Hepatocyte (in vitro differentiated cells): ENCODE data around the gene ARHGAP10. TPM values are rescaled to one million over a fixed set of nuclear protein-coding genes. Genes with fewer than 3 reads are reported as not detected.

ENCODE experiments used
- DNase-seq: peaks from one replicate; pipeline ENCODE4 v3.0.0-alpha.2; 2016; ENCODE audit warnings: low spot score
- H2AFZ ChIP-seq: fragments of 200-600 bp; sonication (generic); 2 replicates; pipeline ENCODE4 v1.6.0; 2016; ENCODE audit warnings: antibody characterized with exemption, mild to moderate bottlenecking
- H3K27ac ChIP-seq: fragments of 200-600 bp; sonication (generic); 2 replicates; pipeline ENCODE4 v1.5.1; 2016; ENCODE audit warnings: mild to moderate bottlenecking
- H3K27me3 ChIP-seq: fragments of 200-600 bp; sonication (generic); 2 replicates; pipeline ENCODE4 v1.6.1; 2016
- H3K36me3 ChIP-seq: fragments of 200-600 bp; sonication (generic); replicated peaks from 2 replicates; pipeline ENCODE4 v1.5.1; 2016; ENCODE audit warnings: low read depth; ENCODE audit not compliant: insufficient read depth
- H3K4me1 ChIP-seq: fragments of 200-600 bp; sonication (generic); 2 replicates; pipeline ENCODE4 v1.5.1; 2016; ENCODE audit warnings: mild to moderate bottlenecking, moderate library complexity; ENCODE audit not compliant: insufficient read depth
- H3K4me2 ChIP-seq: fragments of 200-600 bp; sonication (generic); 2 replicates; pipeline ENCODE4 v1.6.0; 2016
- H3K4me3 ChIP-seq: fragments of 200-600 bp; sonication (generic); 2 replicates; pipeline ENCODE4 v1.5.1; 2016; ENCODE audit warnings: mild to moderate bottlenecking
- H3K79me2 ChIP-seq: fragments of 200-600 bp; sonication (generic); 2 replicates; pipeline ENCODE4 v1.6.0; 2017; ENCODE audit warnings: mild to moderate bottlenecking
- H3K9me2 ChIP-seq: fragments of 200-600 bp; sonication (generic); replicated peaks from 2 replicates; pipeline ENCODE4 v1.6.0; 2017; ENCODE audit warnings: mild to moderate bottlenecking; ENCODE audit not compliant: insufficient read depth
- H3K9me3 ChIP-seq: fragments of 200-600 bp; sonication (generic); 2 replicates; pipeline ENCODE4 v1.5.1; 2016; ENCODE audit warnings: low read depth, mild to moderate bottlenecking
- H4K20me1 ChIP-seq: fragments of 200-600 bp; sonication (generic); 2 replicates; pipeline ENCODE4 v1.6.0; 2016; ENCODE audit warnings: mild to moderate bottlenecking; ENCODE audit not compliant: insufficient read depth, poor library complexity, severe bottlenecking
- EZH2 ChIP-seq: fragments of 200-600 bp; sonication (generic); IDR thresholded peaks from 2 replicates; pipeline ENCODE4 v1.6.1; 2016; ENCODE audit warnings: antibody characterized with exemption, mild to moderate bottlenecking, borderline replicate concordance
- EZH2phosphoT487 ChIP-seq: fragments of 200-600 bp; sonication (generic); IDR thresholded peaks from one replicate; pipeline ENCODE4 v1.6.1; 2018; ENCODE audit warnings: antibody characterized with exemption, mild to moderate bottlenecking, low read depth, moderate library complexity; ENCODE audit not compliant: unreplicated experiment, severe bottlenecking
- WGBS: methylation state at CpG from one replicate; pipeline ENCODE4 v1.1.6; 2016; ENCODE audit warnings: low lambda C conversion rate; ENCODE audit errors: missing lambda C conversion rate; 5-methylcytosine and 5-hydroxymethylcytosine counted together
- polyA plus RNA-seq: library from polyadenylated mRNA; unstranded; fragments of >200 nt; fragmentation: Nextera tagmentation; extraction: Ambion mirVana; gene quantifications from 2 replicates; pipeline ENCODE4 v1.2.1, GENCODE V29; 2016
- total RNA-seq: library from RNA; depleted of rRNA; stranded (reverse); fragments of >200 nt; gene quantifications from 2 replicates; pipeline ENCODE4 v1.2.3, GENCODE V29; 2014
- TF ChIP-seq, protein P1 (sequence below): fragments of 200-600 bp; sonication (generic); IDR thresholded peaks from 2 replicates; pipeline ENCODE4 v1.5.1; 2016; ENCODE audit warnings: antibody characterized with exemption, mild to moderate bottlenecking; ENCODE audit not compliant: poor library complexity

The ARHGAP10 gene
- total and polyA plus RNA-seq, 2 experiments from 2014 or later: 16.8 to 23.4 TPM

DNA sequence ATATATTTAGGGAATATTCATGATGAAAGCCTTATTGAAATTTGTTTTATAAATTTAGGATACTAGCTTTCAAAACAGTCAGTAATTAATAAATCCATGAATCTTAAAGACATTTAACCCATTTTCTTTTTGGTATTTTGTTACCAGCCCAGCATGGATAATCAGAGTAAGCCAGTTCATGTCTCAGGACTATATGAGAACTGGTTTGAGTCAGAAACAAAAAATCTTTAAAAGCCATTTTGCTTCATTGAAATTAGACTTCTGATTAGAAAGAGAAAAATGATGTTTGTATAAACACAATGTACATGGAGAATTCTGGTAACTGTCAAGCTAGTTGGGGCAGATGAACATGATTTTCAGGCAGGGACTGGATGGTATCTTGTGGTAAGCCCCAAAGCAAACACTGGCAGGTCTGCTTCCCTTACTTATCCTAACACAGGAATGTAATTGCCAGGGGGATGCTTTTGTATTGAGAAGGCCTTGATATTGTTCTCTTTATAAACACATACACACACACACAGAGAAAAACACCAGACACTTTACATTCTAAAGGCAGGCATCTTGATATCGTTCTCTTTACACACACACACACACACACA lies 9.4 kb downstream of the ARHGAP10 start:
- DNase-seq: no peak
- H3K4me2 ChIP-seq: no peak overlapping the region
- H4K20me1 ChIP-seq: peaks cover 7% of the 10 kb centered on the region
- no peaks in the 10 kb centered on the region for H3K27me3 ChIP-seq
- TF ChIP-seq EZH2phosphoT487: no peak
- TF ChIP-seq, protein P1, sequence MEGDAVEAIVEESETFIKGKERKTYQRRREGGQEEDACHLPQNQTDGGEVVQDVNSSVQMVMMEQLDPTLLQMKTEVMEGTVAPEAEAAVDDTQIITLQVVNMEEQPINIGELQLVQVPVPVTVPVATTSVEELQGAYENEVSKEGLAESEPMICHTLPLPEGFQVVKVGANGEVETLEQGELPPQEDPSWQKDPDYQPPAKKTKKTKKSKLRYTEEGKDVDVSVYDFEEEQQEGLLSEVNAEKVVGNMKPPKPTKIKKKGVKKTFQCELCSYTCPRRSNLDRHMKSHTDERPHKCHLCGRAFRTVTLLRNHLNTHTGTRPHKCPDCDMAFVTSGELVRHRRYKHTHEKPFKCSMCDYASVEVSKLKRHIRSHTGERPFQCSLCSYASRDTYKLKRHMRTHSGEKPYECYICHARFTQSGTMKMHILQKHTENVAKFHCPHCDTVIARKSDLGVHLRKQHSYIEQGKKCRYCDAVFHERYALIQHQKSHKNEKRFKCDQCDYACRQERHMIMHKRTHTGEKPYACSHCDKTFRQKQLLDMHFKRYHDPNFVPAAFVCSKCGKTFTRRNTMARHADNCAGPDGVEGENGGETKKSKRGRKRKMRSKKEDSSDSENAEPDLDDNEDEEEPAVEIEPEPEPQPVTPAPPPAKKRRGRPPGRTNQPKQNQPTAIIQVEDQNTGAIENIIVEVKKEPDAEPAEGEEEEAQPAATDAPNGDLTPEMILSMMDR: no peak
- TF ChIP-seq EZH2: no peak
- WGBS: 57% methylated on average over 1 of the region's 1 CpG
- no peaks in the 10 kb centered on the region for H3K36me3 ChIP-seq
- no peak overlapping the region for H3K4me3 ChIP-seq
- H3K9me2 ChIP-seq: no peaks in the 10 kb centered on the region
- H3K9me3 ChIP-seq: no peaks in the 10 kb centered on the region
- H3K27ac ChIP-seq: peak overlapping the region; percentile 4
- H2AFZ ChIP-seq: no peak overlapping the region
- H3K79me2 ChIP-seq: peaks cover 95% of the 10 kb centered on the region
- peaks cover 17% of the 10 kb centered on the region for H3K4me1 ChIP-seq

- H3K36me3 ChIP-seq: no peaks in the 10 kb centered on the region
- peaks cover 7% of the 10 kb centered on the region for H3K4me1 ChIP-seq
- WGBS: 77% methylated on average over 5 of the region's 5 CpGs
- peaks cover 11% of the 10 kb centered on the region for H4K20me1 ChIP-seq
- H3K27me3 ChIP-seq: no peaks in the 10 kb centered on the region
- H3K27ac ChIP-seq: peak overlapping the region; percentile 20
- no peak for DNase-seq
- no peaks in the 10 kb centered on the region for H3K9me3 ChIP-seq
- H3K79me2 ChIP-seq: peaks cover 83% of the 10 kb centered on the region
- H3K9me2 ChIP-seq: no peaks in the 10 kb centered on the region
- H3K4me2 ChIP-seq: no peak overlapping the region
- TF ChIP-seq, protein P1: no peak
- TF ChIP-seq EZH2 (no peak), EZH2phosphoT487 (no peak)
- no peak overlapping the region for H3K4me3 ChIP-seq
- no peak overlapping the region for H2AFZ ChIP-seq
Observed at GRCh38 chr4:147747787-147748454, 16.0 kb downstream of the ARHGAP10 start.

DNA sequence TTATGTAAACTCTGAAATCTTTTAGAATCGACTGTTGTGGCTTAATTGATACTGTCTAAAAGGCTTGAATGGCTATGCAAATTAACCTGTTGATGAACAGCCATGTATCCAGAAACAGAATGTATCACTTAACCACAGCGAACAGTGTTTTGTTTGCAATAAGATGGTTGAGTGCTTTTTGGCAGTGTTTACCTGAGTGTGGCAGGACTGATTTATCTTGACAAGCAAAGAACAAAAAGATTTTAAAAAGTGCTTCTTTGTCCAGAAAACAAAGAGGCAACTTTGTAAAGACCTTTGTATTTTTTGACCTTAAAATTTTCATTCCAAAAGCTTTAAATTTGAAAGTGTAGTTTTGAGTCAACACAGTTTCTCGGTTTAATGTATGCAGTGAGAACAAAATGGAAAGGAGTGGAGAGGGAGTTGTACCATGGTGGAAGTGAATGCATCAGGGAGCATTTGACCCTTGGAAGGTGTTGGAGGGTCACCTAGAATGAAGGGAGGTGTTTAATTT lies 18.0 kb downstream of the ARHGAP10 start:
- Histone ChIP-seq H3K9me3 (no peaks in the 10 kb centered on the region), H3K79me2 (peaks cover 79% of the 10 kb centered on the region), H3K36me3 (no peaks in the 10 kb centered on the region)

More for the DNA sequence above, 18.0 kb downstream of the ARHGAP10 start:
- H3K4me1 ChIP-seq: peaks cover 20% of the 10 kb centered on the region
- no peaks in the 10 kb centered on the region for H3K27me3 ChIP-seq
- no peak overlapping the region for H3K27ac ChIP-seq
- no peak for TF ChIP-seq EZH2
- TF ChIP-seq, protein P1: no peak
- no peak for TF ChIP-seq EZH2phosphoT487
- whole genome bisulfite sequencing: 44% methylated on average over 3 of the region's 3 CpGs
- H3K4me3 ChIP-seq: no peak overlapping the region
- peaks cover 6% of the 10 kb centered on the region for H4K20me1 ChIP-seq
- H3K9me2 ChIP-seq: no peaks in the 10 kb centered on the region
- DNase-seq: no peak
- H2AFZ ChIP-seq: no peak overlapping the region
- no peak overlapping the region for H3K4me2 ChIP-seq
